HCT116 (cell line): ENCODE data around the gene SDK1. TPM values are rescaled to one million over a fixed set of nuclear protein-coding genes. Genes with fewer than 3 reads are reported as not detected.

ENCODE experiments used
- ATAC-seq: fragments of 200-7000 bp; cut with Tn5 transposase; 2 replicates; pipeline ENCODE4 v1.9.1; 2020; ENCODE audit warnings: mild to moderate bottlenecking, moderate library complexity
- BruUV-seq: library from RNA; stranded (reverse); fragments of 400-500 nt; replicated peaks from 2 replicates; lab custom pipeline; 2021; lab: Mats Ljungman, UMichigan
- CTCF ChIA-PET: fragments of 300-600 bp; sonication (Branson Sonifier 250); formaldehyde crosslinking; loops from one replicate; lab custom pipeline; 2021; ENCODE audit warnings: antibody characterized with exemption; lab: Charles Lee
- POLR2A ChIA-PET: fragments of 300-600, 350-600 bp; sonication (Branson Sonifier 250); formaldehyde crosslinking; loops from one replicate; lab custom pipeline; 2021; ENCODE audit warnings: antibody characterized with exemption; lab: Charles Lee
- RAD21 ChIA-PET, 2 experiments: fragments of 300-600 bp; sonication (Branson Sonifier 250); formaldehyde crosslinking; loops; one replicate each; lab custom pipeline; 2023; ENCODE audit warnings: low total read pairs in 2 of 2; ENCODE audit not compliant: uncharacterized antibody in 2 of 2, unreplicated experiment in 2 of 2, low non-redundant PET in 1 of 2; lab: Charles Lee
- DNase-seq: peaks from one replicate; pipeline ENCODE4 v3.0.0-alpha.2; 2010; ENCODE audit warnings: low read depth, low spot score
- H2AFZ ChIP-seq: fragments of 200-600 bp; shearing (Covaris generic), sonication (generic); 2 replicates; pipeline ENCODE4 v1.6.1; 2017; ENCODE audit warnings: low read depth, mixed run types, mixed read lengths, antibody characterized with exemption, low read length; ENCODE audit not compliant: poor library complexity, severe bottlenecking
- H3K27ac ChIP-seq: 2 replicates; pipeline ENCODE4 v1.5.1; 2012; ENCODE audit warnings: low read depth, low read length
- H3K27me3 ChIP-seq: fragments of 200-600 bp; sonication (generic); 2 replicates; pipeline ENCODE4 v1.6.1; 2016; ENCODE audit warnings: mixed run types, low read length, mixed read lengths; ENCODE audit not compliant: insufficient read depth
- H3K36me3 ChIP-seq, 2 experiments: fragments of 200-500 bp in 1 of 2; fragments of 200-600 bp in 1 of 2; sonication (Bioruptor generic) in 1 of 2; sonication (generic) in 1 of 2; 2 replicates each; pipeline versions ENCODE4 v1.5.1 to v1.6.1; 2014 to 2016; ENCODE audit warnings: low read length in 2 of 2, inconsistent platforms in 1 of 2, mixed read lengths in 1 of 2, mixed run types in 1 of 2; ENCODE audit not compliant: insufficient read depth in 2 of 2, control insufficient read depth in 1 of 2
- H3K4me1 ChIP-seq, 2 experiments: fragments of 200-600 bp in 1 of 2; sonication (generic) in 1 of 2; 2 replicates each; pipeline versions ENCODE4 v1.5.1 to v1.6.1; 2012 to 2017; ENCODE audit warnings: low read length in 2 of 2, inconsistent platforms in 1 of 2, mild to moderate bottlenecking in 1 of 2, mixed read lengths in 1 of 2, mixed run types in 1 of 2, moderate library complexity in 1 of 2; ENCODE audit not compliant: insufficient read depth in 2 of 2, control insufficient read depth in 1 of 2
- H3K4me2 ChIP-seq: fragments of 200-600 bp; sonication (generic); 2 replicates; pipeline ENCODE4 v1.6.1; 2017; ENCODE audit warnings: mixed run types, low read length, mixed read lengths
- H3K4me3 ChIP-seq, 2 experiments: fragments of 200-600 bp in 1 of 2; sonication (generic) in 1 of 2; replicated peaks in 1 of 2; 2 replicates each; pipeline ENCODE4 v1.5.1; 2011 to 2016; ENCODE audit warnings: low read length in 2 of 2, control low read depth in 1 of 2, low read depth in 1 of 2, mild to moderate bottlenecking in 1 of 2, mixed read lengths in 1 of 2, mixed run types in 1 of 2
- H3K79me2 ChIP-seq: fragments of 200-600 bp; sonication (generic); 2 replicates; pipeline ENCODE4 v1.6.1; 2017; ENCODE audit warnings: mild to moderate bottlenecking, mixed run types, low read length, moderate library complexity, mixed read lengths; ENCODE audit not compliant: insufficient read depth
- H3K9ac ChIP-seq: fragments of 200-600 bp; sonication (generic); 2 replicates; pipeline ENCODE4 v1.6.1; 2016; ENCODE audit warnings: low read length, mixed read lengths
- H3K9me2 ChIP-seq: fragments of 200-600 bp; sonication (generic), shearing (Covaris generic); 2 replicates; pipeline ENCODE4 v1.6.1; 2017; ENCODE audit warnings: mixed run types, mild to moderate bottlenecking, moderate library complexity; ENCODE audit not compliant: insufficient read depth
- H3K9me3 ChIP-seq, 2 experiments: fragments of 200-500 bp in 1 of 2; fragments of 200-600 bp in 1 of 2; sonication (Bioruptor generic) in 1 of 2; sonication (generic) in 1 of 2; 2 replicates each; pipeline ENCODE4 v1.6.1; 2014 to 2017; ENCODE audit warnings: low read length in 2 of 2, mixed read lengths in 2 of 2, inconsistent platforms in 1 of 2, low read depth in 1 of 2, mild to moderate bottlenecking in 1 of 2, mixed run types in 1 of 2, moderate library complexity in 1 of 2; ENCODE audit not compliant: control insufficient read depth in 1 of 2, insufficient read depth in 1 of 2
- H4K20me1 ChIP-seq: fragments of 200-600 bp; sonication (generic), shearing (Covaris generic); 2 replicates; pipeline ENCODE4 v1.6.1; 2017; ENCODE audit warnings: mixed run types, mild to moderate bottlenecking, moderate library complexity; ENCODE audit not compliant: insufficient read depth
- CEBPB ChIP-seq: IDR thresholded peaks from 2 replicates; pipeline ENCODE4 v1.6.1; 2012; ENCODE audit warnings: low read depth
- ELF1 ChIP-seq: IDR thresholded peaks from 2 replicates; pipeline ENCODE4 v1.6.1; 2012; ENCODE audit warnings: low read depth, borderline replicate concordance
- EZH2 ChIP-seq: fragments of 200-600 bp; sonication (generic); IDR thresholded peaks from 2 replicates; pipeline ENCODE4 v1.6.1; 2017; ENCODE audit warnings: antibody characterized with exemption, mixed run types
- POLR2AphosphoS5 ChIP-seq: IDR thresholded peaks from 2 replicates; pipeline ENCODE4 v1.6.1; 2011; ENCODE audit warnings: mild to moderate bottlenecking, low read depth, low read length, moderate library complexity
- RAD21 ChIP-seq: IDR thresholded peaks from 2 replicates; pipeline ENCODE4 v1.6.1; 2012; ENCODE audit warnings: low read depth, mild to moderate bottlenecking
- SIN3A ChIP-seq: IDR thresholded peaks from 2 replicates; pipeline ENCODE4 v1.6.1; 2012; ENCODE audit warnings: low read depth
- YY1 ChIP-seq: IDR thresholded peaks from 2 replicates; pipeline ENCODE4 v1.6.1; 2011; ENCODE audit warnings: low read length, low read depth, moderate library complexity, mild to moderate bottlenecking; ENCODE audit not compliant: insufficient replicate concordance; ENCODE audit errors: extremely low read depth
- ZNF274 ChIP-seq: fragments of 200-500 bp; sonication (Bioruptor generic); IDR thresholded peaks from 2 replicates; pipeline ENCODE4 v1.6.1; 2014; ENCODE audit warnings: mild to moderate bottlenecking, low read depth, low read length, inconsistent platforms
- intact Hi-C: fragments of 100-400 bp; cut with micrococcal nuclease; formaldehyde crosslinking; loops from 2 replicates; pipeline ENCODE4 v1.10.0; 2022
- total RNA-seq: library from RNA; stranded (reverse); gene quantifications from one replicate; pipeline ENCODE4 v1.2.1, GENCODE V29; 2021; ENCODE audit not compliant: unreplicated experiment
- TF ChIP-seq, protein P1 (sequence below): IDR thresholded peaks from 2 replicates; pipeline ENCODE4 v1.6.1; 2012; ENCODE audit warnings: low read depth
- TF ChIP-seq, protein P2 (sequence below): IDR thresholded peaks from 2 replicates; pipeline ENCODE4 v1.6.1; 2012
- TF ChIP-seq, protein P3 (sequence below): IDR thresholded peaks from 2 replicates; pipeline ENCODE4 v1.6.1; 2012

The SDK1 gene
- total RNA-seq, 1 experiment from 2014 or later, result 0.05 TPM

DNA sequence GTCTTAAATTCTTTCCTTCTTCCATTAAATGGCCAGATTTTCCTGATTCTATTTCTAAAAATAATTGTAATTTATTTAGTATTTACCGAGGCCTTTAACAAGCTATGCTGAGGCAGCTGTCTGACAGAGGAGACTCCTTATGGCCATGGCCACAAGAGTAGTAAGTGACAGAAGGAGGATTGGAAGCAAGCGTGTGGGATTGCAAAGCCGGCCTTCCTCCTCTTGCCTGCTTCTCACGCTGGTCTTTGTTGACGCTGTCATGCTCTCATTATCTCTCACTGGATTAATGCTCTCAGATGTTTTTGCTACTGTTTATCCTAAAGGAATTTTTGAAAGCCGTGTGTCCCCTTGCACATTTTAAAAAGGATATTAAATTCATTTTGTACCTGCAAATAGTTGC, 546.3 kb downstream of the SDK1 start:
- Histone ChIP-seq H4K20me1 (no peaks in the 10 kb centered on the region), H3K9me3 (no peaks in the 10 kb centered on the region)
- POLR2A ChIA-PET, result no interaction called here
- no peak for TF ChIP-seq SIN3A
- no peak for TF ChIP-seq YY1
- TF ChIP-seq, protein P1, sequence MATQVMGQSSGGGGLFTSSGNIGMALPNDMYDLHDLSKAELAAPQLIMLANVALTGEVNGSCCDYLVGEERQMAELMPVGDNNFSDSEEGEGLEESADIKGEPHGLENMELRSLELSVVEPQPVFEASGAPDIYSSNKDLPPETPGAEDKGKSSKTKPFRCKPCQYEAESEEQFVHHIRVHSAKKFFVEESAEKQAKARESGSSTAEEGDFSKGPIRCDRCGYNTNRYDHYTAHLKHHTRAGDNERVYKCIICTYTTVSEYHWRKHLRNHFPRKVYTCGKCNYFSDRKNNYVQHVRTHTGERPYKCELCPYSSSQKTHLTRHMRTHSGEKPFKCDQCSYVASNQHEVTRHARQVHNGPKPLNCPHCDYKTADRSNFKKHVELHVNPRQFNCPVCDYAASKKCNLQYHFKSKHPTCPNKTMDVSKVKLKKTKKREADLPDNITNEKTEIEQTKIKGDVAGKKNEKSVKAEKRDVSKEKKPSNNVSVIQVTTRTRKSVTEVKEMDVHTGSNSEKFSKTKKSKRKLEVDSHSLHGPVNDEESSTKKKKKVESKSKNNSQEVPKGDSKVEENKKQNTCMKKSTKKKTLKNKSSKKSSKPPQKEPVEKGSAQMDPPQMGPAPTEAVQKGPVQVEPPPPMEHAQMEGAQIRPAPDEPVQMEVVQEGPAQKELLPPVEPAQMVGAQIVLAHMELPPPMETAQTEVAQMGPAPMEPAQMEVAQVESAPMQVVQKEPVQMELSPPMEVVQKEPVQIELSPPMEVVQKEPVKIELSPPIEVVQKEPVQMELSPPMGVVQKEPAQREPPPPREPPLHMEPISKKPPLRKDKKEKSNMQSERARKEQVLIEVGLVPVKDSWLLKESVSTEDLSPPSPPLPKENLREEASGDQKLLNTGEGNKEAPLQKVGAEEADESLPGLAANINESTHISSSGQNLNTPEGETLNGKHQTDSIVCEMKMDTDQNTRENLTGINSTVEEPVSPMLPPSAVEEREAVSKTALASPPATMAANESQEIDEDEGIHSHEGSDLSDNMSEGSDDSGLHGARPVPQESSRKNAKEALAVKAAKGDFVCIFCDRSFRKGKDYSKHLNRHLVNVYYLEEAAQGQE, result no peak
- TF ChIP-seq RAD21, result no peak
- TF ChIP-seq, all 23 proteins: peak for 0
- ChIA-PET CTCF (no interaction called here), RAD21 (no interaction called here)
- H3K9ac ChIP-seq, result no peak overlapping the region
- H2AFZ ChIP-seq, result no peak overlapping the region
- H3K4me2 ChIP-seq, result no peak overlapping the region
- no peak overlapping the region for H3K27ac ChIP-seq
- BruUV-seq, result no TSS peak
- H3K79me2 ChIP-seq, result no peaks in the 10 kb centered on the region
- no peaks in the 10 kb centered on the region for H3K4me1 ChIP-seq
- DNase-seq (no peak), ATAC-seq (no peak)
- H3K36me3 ChIP-seq, result no peaks in the 10 kb centered on the region
- peaks cover 3% of the 10 kb centered on the region; the same call in 1 of the 2 replicates for H3K27me3 ChIP-seq
- no peak overlapping the region for H3K4me3 ChIP-seq
- intact Hi-C loops, result no loop called here
- H3K9me2 ChIP-seq, result no peaks in the 10 kb centered on the region

DNA sequence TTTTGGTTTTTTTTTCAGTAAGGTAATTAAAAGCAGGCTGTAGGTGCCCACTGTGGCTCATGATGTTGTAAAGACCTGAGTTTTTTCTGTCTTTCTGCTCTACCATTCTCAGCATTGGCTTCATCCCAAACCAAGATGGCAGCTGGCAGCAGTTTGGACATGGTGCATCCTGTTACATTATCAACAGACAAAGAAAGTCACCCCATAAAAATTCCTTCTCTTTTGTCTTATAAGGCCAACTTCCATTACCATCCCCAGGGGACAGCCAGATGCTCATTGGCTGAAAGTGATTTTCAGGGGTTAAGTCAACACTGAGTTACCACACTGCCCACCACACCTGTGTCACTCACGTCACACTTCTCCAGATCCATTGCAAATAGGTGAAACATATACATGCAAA, 558.4 kb downstream of the SDK1 start:
- Histone ChIP-seq H3K27ac (no peak overlapping the region), H3K27me3 (peaks cover 4% of the 10 kb centered on the region; the same call in 1 of the 2 replicates), H3K9ac (no peak overlapping the region), H3K9me3 (no peaks in the 10 kb centered on the region), H3K4me1 (no peaks in the 10 kb centered on the region), H3K36me3 (no peaks in the 10 kb centered on the region), H2AFZ (no peak overlapping the region), H3K4me2 (no peak overlapping the region), H3K9me2 (no peaks in the 10 kb centered on the region), H4K20me1 (no peaks in the 10 kb centered on the region), H3K4me3 (no peak overlapping the region), H3K79me2 (no peaks in the 10 kb centered on the region)
- DNase-seq, result no peak
- ChIA-PET RAD21 (no interaction called here), POLR2A (no interaction called here), CTCF (no interaction called here)
- BruUV-seq, result no TSS peak
- no peak for ATAC-seq
- intact Hi-C loops, result no loop called here
- TF ChIP-seq, protein P2, sequence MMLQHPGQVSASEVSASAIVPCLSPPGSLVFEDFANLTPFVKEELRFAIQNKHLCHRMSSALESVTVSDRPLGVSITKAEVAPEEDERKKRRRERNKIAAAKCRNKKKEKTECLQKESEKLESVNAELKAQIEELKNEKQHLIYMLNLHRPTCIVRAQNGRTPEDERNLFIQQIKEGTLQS, result no peak
- TF ChIP-seq CEBPB (no peak), ELF1 (no peak), ZNF274 (no peak), EZH2 (no peak), POLR2AphosphoS5 (no peak), RAD21 (no peak)
- TF ChIP-seq, protein P3, sequence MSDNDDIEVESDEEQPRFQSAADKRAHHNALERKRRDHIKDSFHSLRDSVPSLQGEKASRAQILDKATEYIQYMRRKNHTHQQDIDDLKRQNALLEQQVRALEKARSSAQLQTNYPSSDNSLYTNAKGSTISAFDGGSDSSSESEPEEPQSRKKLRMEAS, result no peak
- TF ChIP-seq, protein P1, result no peak
